Measurements from ENCODE around the gene HNRNPR.
"Not testable (repeated sequence)": the region's sequence is repeated elsewhere in the genome, so short reads cannot be mapped to it uniquely, and the experiment has no call there.

HNRNPR gene

GRCh38 chr1:23257371-23257770 is 86.7 kb downstream of the HNRNPR start:
- in situ Hi-C loops (cut with MboI; ENCODE audit: low sequenced_read_pairs): not testable (repeated sequence)
